Thyroid gland (tissue), 4 donors: ENCODE measurements around the gene TPSD1.
"Not testable (repeated sequence)": the region's sequence is repeated elsewhere in the genome, so short reads cannot be mapped to it uniquely, and the experiment has no call there.

Experiments
- CTCF ChIP-seq, 6 experiments: fragments of 200-600 bp in 3 of 6; fragments of 450-650 bp in 3 of 6; sonication (generic) in 3 of 6; IDR thresholded peaks; one replicate each; pipeline ENCODE4 v1.5.1; 2016 to 2019; ENCODE audit warnings: antibody characterized with exemption in 6 of 6, mild to moderate bottlenecking in 2 of 6, inconsistent platforms in 1 of 6, moderate library complexity in 1 of 6
- POLR2A ChIP-seq, 2 donors: fragments of 450-650 bp; IDR thresholded peaks; one replicate each; pipeline ENCODE4 v1.6.1; 2017; ENCODE audit warnings: antibody characterized with exemption in 2 of 2, mild to moderate bottlenecking in 2 of 2, moderate library complexity in 1 of 2

- TF ChIP-seq CTCF, POLR2A (IDR thresholded peaks at IDR 0.05): not testable (repeated sequence)
Measured at GRCh38 chr16:1292808-1293207, 36.9 kb downstream of the TPSD1 start.
